Neural crest cell (in vitro differentiated cells): ENCODE measurements around the gene ZFP36L1. TPM values are rescaled to one million over a fixed set of nuclear protein-coding genes. Genes with fewer than 3 reads are reported as not detected.
A peak's percentile ranks its signal among the peaks of the same experiment; 100 is the strongest.

ENCODE experiments used
- DNase-seq: peaks from one replicate; pipeline ENCODE4 v3.0.0; 2021; ENCODE audit warnings: low read depth, mixed read lengths, low spot score
- H3K27ac Mint-ChIP-seq: one replicate; pipeline ENCODE4 v1.8.0; 2021; ENCODE audit warnings: mild to moderate bottlenecking, mixed read lengths; ENCODE audit not compliant: unreplicated experiment
- H3K27me3 Mint-ChIP-seq: 2 replicates; pipeline ENCODE4 v1.8.0; 2021; ENCODE audit warnings: low read depth, mild to moderate bottlenecking, mixed read lengths
- H3K36me3 Mint-ChIP-seq: 2 replicates; pipeline ENCODE4 v1.8.0; 2021; ENCODE audit warnings: low read depth, mild to moderate bottlenecking, mixed read lengths
- H3K4me1 Mint-ChIP-seq: 2 replicates; pipeline ENCODE4 v1.8.0; 2021; ENCODE audit warnings: mixed read lengths
- H3K4me3 Mint-ChIP-seq: one replicate; pipeline ENCODE4 v1.8.0; 2021; ENCODE audit warnings: mild to moderate bottlenecking, mixed read lengths
- H3K9me3 Mint-ChIP-seq: 2 replicates; pipeline ENCODE4 v1.8.0; 2021; ENCODE audit warnings: mixed read lengths
- CTCF ChIP-seq: fragments of 200-600 bp; sonication (generic); conservative IDR thresholded peaks from 2 replicates; pipeline ENCODE4 v1.5.0; 2021; ENCODE audit warnings: antibody characterized with exemption, mild to moderate bottlenecking
- long read RNA-seq: library from polyadenylated mRNA; unstranded; transcript quantifications from one replicate; pipeline ENCODE4 v2.0.0, GENCODE V29; 2020
- total RNA-seq: library from RNA; stranded (reverse); gene quantifications from 2 replicates; pipeline ENCODE4 v1.2.1, GENCODE V29; 2021

The ZFP36L1 gene
- 289 and 298 TPM in 2 replicates for total RNA-seq
- long read RNA-seq, partial matches to known transcripts = 0 of 9 reads
- long read RNA-seq, other reads (novel, unspliced or antisense) = 9 of 9 reads

- TF ChIP-seq CTCF = no peak
- peaks cover 67% of the 10 kb centered on the region for H3K4me1 Mint-ChIP-seq
- peaks cover 61% of the 10 kb centered on the region for H3K27me3 Mint-ChIP-seq
- H3K4me3 Mint-ChIP-seq = peak within 1 kb of the TSS; percentile 98
- peaks cover 50% of the 10 kb centered on the region for H3K36me3 Mint-ChIP-seq
- peak within 1 kb of the TSS; percentile 100 for H3K27ac Mint-ChIP-seq
- DNase-seq = peak; percentile 92
- no peaks in the 10 kb centered on the region for H3K9me3 Mint-ChIP-seq
Observed at GRCh38 chr14:68792979-68793733, at the start of gene ZFP36L1. Gene ZFP36L1 (minus strand): TSS chr14:68793067. CDS start chr14:68792938, 129 bp downstream.

GRCh38 chr14:68842298-68842697, 49.4 kb upstream of the ZFP36L1 start:
- H3K27ac Mint-ChIP-seq = no peak overlapping the region
- no peak for DNase-seq
- peaks cover 11% of the 10 kb centered on the region for H3K36me3 Mint-ChIP-seq
- TF ChIP-seq CTCF = no peak
- peaks cover 13% of the 10 kb centered on the region for H3K9me3 Mint-ChIP-seq
- H3K4me1 Mint-ChIP-seq = peaks cover 36% of the 10 kb centered on the region
- no peaks in the 10 kb centered on the region for H3K27me3 Mint-ChIP-seq
- no peak overlapping the region for H3K4me3 Mint-ChIP-seq

- Mint-ChIP-seq H3K36me3 (peaks cover 16% of the 10 kb centered on the region), H3K4me1 (peaks cover 36% of the 10 kb centered on the region), H3K9me3 (peaks cover 19% of the 10 kb centered on the region), H3K27me3 (no peaks in the 10 kb centered on the region), H3K27ac (peak overlapping the region; percentile 1), H3K4me3 (no peak overlapping the region)
- TF ChIP-seq CTCF = no peak
- DNase-seq = no peak
Observed at GRCh38 chr14:68841016-68841809, 48.3 kb upstream of the ZFP36L1 start.

- H3K27me3 Mint-ChIP-seq = no peaks in the 10 kb centered on the region
- H3K36me3 Mint-ChIP-seq = peaks cover 20% of the 10 kb centered on the region
- H3K27ac Mint-ChIP-seq = no peak overlapping the region
- no peak for TF ChIP-seq CTCF
- no peak for DNase-seq
- peaks cover 36% of the 10 kb centered on the region for H3K4me1 Mint-ChIP-seq
- no peak overlapping the region for H3K4me3 Mint-ChIP-seq
- H3K9me3 Mint-ChIP-seq = peaks cover 21% of the 10 kb centered on the region
Observed at GRCh38 chr14:68840454-68840853, 47.6 kb upstream of the ZFP36L1 start.

GRCh38 chr14:68836082-68836481, 43.2 kb upstream of the ZFP36L1 start:
- no peak for TF ChIP-seq CTCF
- DNase-seq = no peak
- Mint-ChIP-seq H3K9me3 (peaks cover 22% of the 10 kb centered on the region), H3K27ac (no peak overlapping the region), H3K4me3 (no peak overlapping the region), H3K4me1 (peaks cover under 1% of the 10 kb centered on the region), H3K36me3 (peaks cover 25% of the 10 kb centered on the region), H3K27me3 (no peaks in the 10 kb centered on the region)
